Choroid plexus epithelial cell (primary cell): Measurements from ENCODE around the gene FMNL2.

Experiments used
- DNase-seq: peaks from one replicate; pipeline ENCODE4 v3.0.0-alpha.2; 2010; ENCODE audit warnings: low read depth
- H3K4me3 ChIP-seq: 2 replicates; pipeline ENCODE4 v1.5.1; 2011; ENCODE audit warnings: low read depth, mild to moderate bottlenecking, control low read depth, low read length, moderate library complexity
- CTCF ChIP-seq: conservative IDR thresholded peaks from 2 replicates; pipeline ENCODE4 v1.5.1; 2011; ENCODE audit warnings: low read depth, mild to moderate bottlenecking, control low read depth, inconsistent platforms, low read length, moderate library complexity

The FMNL2 gene

GRCh38 chr2:152348388-152348787 is 13.4 kb downstream of the FMNL2 start:
- TF ChIP-seq CTCF: no peak
- H3K4me3 ChIP-seq: no peak overlapping the region
- peak; percentile 25 for DNase-seq

GRCh38 chr2:152349416-152349815 is 14.4 kb downstream of the FMNL2 start:
- no peak overlapping the region for H3K4me3 ChIP-seq
- no peak for DNase-seq
- no peak for TF ChIP-seq CTCF

DNA sequence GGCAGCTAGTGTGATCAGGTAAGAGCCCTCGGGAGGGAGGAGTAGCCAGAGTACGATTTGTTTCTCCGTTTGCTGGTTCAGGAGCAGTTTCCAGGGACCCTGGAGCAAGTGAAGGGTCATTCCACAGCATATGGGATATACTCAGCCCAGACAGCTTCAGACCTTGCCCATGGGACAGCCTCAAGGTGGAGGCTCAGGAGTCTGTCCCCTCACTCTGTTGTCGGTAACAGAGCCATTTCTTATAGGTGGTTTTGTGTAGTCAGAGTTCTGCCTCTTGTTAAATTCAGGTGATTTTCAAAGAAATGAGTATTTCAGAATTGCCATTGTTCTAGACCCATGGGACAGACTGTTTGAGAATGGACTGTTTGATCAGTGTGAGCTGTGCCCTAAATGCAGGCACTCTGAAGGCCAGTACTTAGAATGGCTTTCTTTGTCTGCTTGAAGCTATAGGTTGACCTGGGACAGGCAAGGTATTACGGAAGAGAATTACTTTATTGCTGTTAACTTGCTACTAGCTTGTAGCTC is 15.2 kb downstream of the FMNL2 start:
- no peak for DNase-seq
- TF ChIP-seq CTCF: no peak
- H3K4me3 ChIP-seq: no peak overlapping the region

DNA sequence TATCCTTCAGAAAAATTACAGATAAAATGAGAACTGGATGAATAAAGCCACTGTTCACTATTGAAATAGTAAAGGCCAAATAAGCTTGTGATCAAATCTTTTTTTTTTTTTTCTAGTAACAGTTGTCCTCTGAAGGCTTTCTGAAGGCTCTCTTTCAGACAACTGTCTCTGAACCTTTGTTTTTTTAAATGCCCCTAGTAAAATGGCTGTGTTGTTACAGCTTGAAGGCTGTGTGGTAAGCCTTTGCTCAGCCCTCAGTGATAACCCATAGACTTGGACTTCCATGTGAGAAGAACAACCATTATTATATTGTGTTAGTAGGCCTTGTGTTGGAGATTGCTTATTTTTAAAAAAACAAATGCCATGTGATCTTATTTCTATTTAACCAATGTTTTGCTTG is 17.6 kb downstream of the FMNL2 start:
- no peak for DNase-seq
- no peak overlapping the region for H3K4me3 ChIP-seq
- no peak for TF ChIP-seq CTCF

- no peak overlapping the region for H3K4me3 ChIP-seq
- no peak for TF ChIP-seq CTCF
- no peak for DNase-seq
Measured at GRCh38 chr2:152353364-152353763, 18.4 kb downstream of the FMNL2 start.

- no peak for DNase-seq
- no peak overlapping the region for H3K4me3 ChIP-seq
- TF ChIP-seq CTCF: no peak
Measured at GRCh38 chr2:152354069-152354755, 19.2 kb downstream of the FMNL2 start.

DNA sequence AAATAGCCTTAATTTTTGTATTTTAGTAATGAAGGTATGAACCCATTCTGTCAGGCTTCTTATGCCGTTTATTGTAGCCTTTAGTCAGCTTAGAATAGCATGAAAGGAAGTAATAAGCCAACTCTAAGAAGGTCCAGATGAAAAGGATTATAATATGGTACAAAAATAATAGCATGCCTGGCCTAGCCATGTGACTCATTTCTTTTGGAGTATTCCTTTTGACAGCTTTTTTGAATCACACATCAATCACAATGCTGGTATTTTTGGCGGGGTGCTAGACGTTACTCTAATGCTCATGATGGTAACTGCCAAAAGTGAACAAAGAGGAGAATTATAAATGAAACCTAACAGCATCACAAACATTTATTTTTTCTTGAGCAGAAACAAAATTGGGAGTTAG is 19.9 kb downstream of the FMNL2 start:
- DNase-seq: no peak
- no peak for TF ChIP-seq CTCF
- no peak overlapping the region for H3K4me3 ChIP-seq
